ENCODE measurements around the gene JAG1. TPM values are rescaled to one million over a fixed set of nuclear protein-coding genes. Genes with fewer than 3 reads are reported as not detected.
"Not testable (repeated sequence)": the region's sequence is repeated elsewhere in the genome, so short reads cannot be mapped to it uniquely, and the experiment has no call there.

Gene JAG1
- polyA plus RNA-seq, 4 donors = 6.3 to 63.7 (median 15.7) TPM

DNA sequence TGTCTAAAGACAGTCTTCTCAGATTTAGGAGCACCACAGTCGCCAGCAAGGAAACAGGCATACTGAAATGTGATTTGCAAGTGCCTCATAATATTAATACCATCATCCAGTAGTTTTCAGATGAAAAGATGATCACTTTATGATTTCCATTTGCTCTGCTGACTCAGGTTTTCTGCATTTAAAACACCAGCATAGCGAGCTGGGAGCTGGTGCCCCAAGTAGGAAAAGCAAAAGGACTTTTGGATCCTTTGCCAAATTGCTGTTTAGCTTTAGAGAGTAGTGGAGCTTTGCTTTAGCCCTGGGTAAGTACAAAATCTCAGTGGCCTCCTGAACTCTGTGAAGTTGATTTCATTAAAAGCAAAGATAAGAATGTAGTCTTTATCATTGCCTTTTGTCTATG lies 78.5 kb downstream of the JAG1 start:
- H3K9me3 ChIP-seq (ENCODE audit: control insufficient read depth in 2 of 2, insufficient read depth in 1 of 2, low read depth in 1 of 2, low read length in 1 of 2) = no peaks in the 10 kb centered on the region
- no peak overlapping the region for H3K4me3 ChIP-seq (ENCODE audit: low read depth in 1 of 3, low read length in 3 of 3)
- no peaks in the 10 kb centered on the region for H3K27me3 ChIP-seq (ENCODE audit: control insufficient read depth in 3 of 3, insufficient read depth in 3 of 3, low read length in 3 of 3)
- 84 to 85% (median 85%) methylated on average over 2 of the region's 2 CpGs for WGBS, 3 donors
- no peak for FAIRE-seq
- no peaks in the 10 kb centered on the region for H3K36me3 ChIP-seq (ENCODE audit: control insufficient read depth in 3 of 3, insufficient read depth in 2 of 3, low read depth in 1 of 3, low read length in 3 of 3)
- H3K27ac ChIP-seq (ENCODE audit: low read depth in 1 of 3, low read length in 2 of 3) = no peak overlapping the region
- DNase-seq = no peak
- no peaks in the 10 kb centered on the region for H3K4me1 ChIP-seq (ENCODE audit: control insufficient read depth in 3 of 3, insufficient read depth in 2 of 3, low read depth in 1 of 3, low read length in 2 of 3)

DNA sequence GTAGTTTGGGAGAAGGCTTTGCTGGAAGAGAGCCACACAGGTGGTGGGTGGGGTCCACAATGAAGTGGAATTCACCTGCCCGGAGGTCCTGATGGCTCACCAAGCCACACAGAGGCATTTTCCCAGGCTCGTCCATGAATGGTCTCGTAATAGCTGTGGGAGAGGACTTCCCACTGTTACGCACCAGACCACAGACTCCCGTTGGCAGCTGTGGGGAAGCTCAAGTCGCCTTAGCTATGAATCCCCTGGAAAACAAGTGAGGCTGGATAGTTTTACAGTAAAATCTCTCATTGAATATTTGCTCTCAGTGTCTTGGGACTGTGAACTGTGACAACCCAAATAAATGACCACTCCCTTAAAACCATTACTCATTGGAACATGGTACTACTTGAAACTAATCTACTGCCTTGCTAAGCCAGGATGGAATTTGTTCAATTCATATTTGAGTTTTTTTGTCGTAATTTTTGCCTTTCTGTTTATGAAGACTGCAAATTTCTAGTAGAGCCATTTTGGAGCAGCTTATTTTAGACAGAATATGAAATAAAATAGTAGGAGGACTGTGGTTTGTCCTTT lies 79.4 kb downstream of the JAG1 start:
- Histone ChIP-seq H3K4me1 (ENCODE audit: control insufficient read depth in 3 of 3, insufficient read depth in 2 of 3, low read depth in 1 of 3, low read length in 2 of 3) (no peaks in the 10 kb centered on the region), H3K4me3 (ENCODE audit: low read depth in 1 of 3, low read length in 3 of 3) (no peak overlapping the region), H3K27ac (ENCODE audit: low read depth in 1 of 3, low read length in 2 of 3) (no peak overlapping the region), H3K27me3 (ENCODE audit: control insufficient read depth in 3 of 3, insufficient read depth in 3 of 3, low read length in 3 of 3) (no peaks in the 10 kb centered on the region), H3K9me3 (ENCODE audit: control insufficient read depth in 2 of 2, insufficient read depth in 1 of 2, low read depth in 1 of 2, low read length in 1 of 2) (no peaks in the 10 kb centered on the region), H3K36me3 (ENCODE audit: control insufficient read depth in 3 of 3, insufficient read depth in 2 of 3, low read depth in 1 of 3, low read length in 3 of 3) (no peaks in the 10 kb centered on the region)
- no peak for FAIRE-seq
- 89 to 96% (median 94%) methylated on average over 7 of the region's 7 CpGs for WGBS, 3 donors
- no peak for DNase-seq

DNA sequence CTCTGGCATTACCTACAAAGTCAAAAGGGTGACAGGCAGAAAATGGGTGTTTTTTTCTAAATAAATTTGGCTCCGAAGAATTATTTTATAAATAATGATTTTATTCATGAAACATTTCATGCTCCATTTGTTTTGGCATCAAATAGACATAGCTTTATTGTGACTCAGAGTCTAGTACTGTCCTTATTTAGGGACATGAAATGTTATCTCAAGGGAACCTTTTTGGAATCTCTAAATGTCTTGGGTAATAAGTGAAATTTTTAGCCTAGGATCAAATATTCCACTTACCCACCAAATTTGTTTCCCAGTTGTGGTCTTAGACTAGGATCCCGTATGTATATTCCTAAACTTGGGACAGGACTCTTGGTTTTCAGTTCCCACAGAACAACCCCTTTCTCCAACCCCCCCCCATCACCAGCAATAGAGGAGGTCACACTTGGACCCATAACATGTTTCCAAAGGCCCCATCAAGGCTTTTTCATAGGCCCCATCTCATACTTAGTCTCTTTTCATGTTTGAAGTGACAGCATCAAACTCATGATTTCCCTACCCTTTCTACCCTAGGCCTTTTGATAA lies 81.8 kb downstream of the JAG1 start:
- H3K27me3 ChIP-seq (ENCODE audit: control insufficient read depth in 3 of 3, insufficient read depth in 3 of 3, low read length in 3 of 3) = no peaks in the 10 kb centered on the region
- FAIRE-seq (no peak), DNase-seq (no peak)
- no peaks in the 10 kb centered on the region for H3K36me3 ChIP-seq (ENCODE audit: control insufficient read depth in 3 of 3, insufficient read depth in 2 of 3, low read depth in 1 of 3, low read length in 3 of 3)
- H3K27ac ChIP-seq (ENCODE audit: low read depth in 1 of 3, low read length in 2 of 3) = no peak overlapping the region
- 65 to 94% (median 88%) methylated on average over 2 of the region's 2 CpGs for WGBS, 3 donors
- no peak overlapping the region for H3K4me3 ChIP-seq (ENCODE audit: low read depth in 1 of 3, low read length in 3 of 3)
- H3K9me3 ChIP-seq (ENCODE audit: control insufficient read depth in 2 of 2, insufficient read depth in 1 of 2, low read depth in 1 of 2, low read length in 1 of 2) = no peaks in the 10 kb centered on the region
- no peaks in the 10 kb centered on the region for H3K4me1 ChIP-seq (ENCODE audit: control insufficient read depth in 3 of 3, insufficient read depth in 2 of 3, low read depth in 1 of 3, low read length in 2 of 3)

DNA sequence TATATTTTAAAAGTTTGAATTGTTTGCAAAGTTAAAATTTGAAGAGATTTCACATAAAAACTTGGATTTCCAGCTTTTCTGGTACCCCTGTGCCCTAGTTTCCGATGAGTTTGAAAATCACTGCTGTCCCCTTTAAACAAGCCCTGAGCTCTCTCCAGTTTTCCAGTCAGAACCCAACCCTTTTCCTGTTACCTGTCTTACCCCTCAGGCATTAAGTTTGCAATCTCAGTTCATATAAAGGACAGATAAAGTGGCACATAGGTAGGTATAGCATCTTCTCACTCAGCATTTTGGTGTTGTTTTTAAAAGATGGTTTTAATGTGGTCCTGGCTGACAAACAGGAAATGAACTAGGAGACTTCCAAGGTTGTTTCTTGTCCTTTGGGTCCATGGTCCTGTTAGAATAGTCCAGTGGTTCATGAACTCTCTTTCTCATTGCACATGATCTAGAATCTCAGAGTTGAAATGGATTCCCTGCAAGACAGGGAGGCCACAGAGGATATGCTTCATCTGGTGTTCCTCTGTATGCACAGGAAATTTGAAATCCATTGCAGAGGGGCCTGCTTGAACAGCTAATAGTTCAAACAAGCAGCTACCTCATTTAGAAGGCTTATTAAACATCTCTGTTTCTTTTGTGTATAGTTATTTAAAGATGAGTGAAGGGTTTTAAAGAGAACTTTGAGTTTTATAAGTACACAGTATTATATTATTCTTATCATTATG lies 82.7 kb downstream of the JAG1 start:
- no peaks in the 10 kb centered on the region for H3K9me3 ChIP-seq (ENCODE audit: control insufficient read depth in 2 of 2, insufficient read depth in 1 of 2, low read depth in 1 of 2, low read length in 1 of 2)
- H3K27ac ChIP-seq (ENCODE audit: low read depth in 1 of 3, low read length in 2 of 3) = peak overlapping the region in 1 of 3 donors; percentile 17
- FAIRE-seq = no peak
- WGBS, 3 donors = 96 to 97% (median 96%) methylated on average over 1 of the region's 1 CpG
- DNase-seq = no peak
- H3K4me1 ChIP-seq (ENCODE audit: control insufficient read depth in 3 of 3, insufficient read depth in 2 of 3, low read depth in 1 of 3, low read length in 2 of 3) = no peaks in the 10 kb centered on the region
- no peaks in the 10 kb centered on the region for H3K27me3 ChIP-seq (ENCODE audit: control insufficient read depth in 3 of 3, insufficient read depth in 3 of 3, low read length in 3 of 3)
- H3K4me3 ChIP-seq (ENCODE audit: low read depth in 1 of 3, low read length in 3 of 3) = no peak overlapping the region
- no peaks in the 10 kb centered on the region for H3K36me3 ChIP-seq (ENCODE audit: control insufficient read depth in 3 of 3, insufficient read depth in 2 of 3, low read depth in 1 of 3, low read length in 3 of 3)

DNA sequence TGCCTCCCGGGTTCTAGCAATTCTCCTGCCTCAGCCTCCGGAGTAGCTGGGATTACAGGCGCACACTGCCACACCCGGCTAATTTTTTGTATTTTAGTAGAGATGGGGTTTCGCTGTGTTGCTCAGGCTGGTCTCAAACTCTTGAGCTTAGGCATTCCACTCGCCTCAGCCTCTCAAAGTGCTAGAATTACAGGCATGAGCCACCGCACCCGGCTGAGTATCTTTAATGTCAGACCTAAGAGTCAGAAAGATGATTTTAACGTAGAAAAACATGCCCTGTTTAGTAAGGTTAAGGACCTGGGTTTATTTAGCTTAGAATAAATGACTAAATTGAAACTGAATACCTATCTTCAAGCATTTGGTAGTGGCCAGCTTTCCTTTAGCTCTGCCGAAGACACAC lies 83.4 kb downstream of the JAG1 start:
- H3K27ac ChIP-seq (ENCODE audit: low read depth in 1 of 3, low read length in 2 of 3); H3K4me1 ChIP-seq (ENCODE audit: control insufficient read depth in 3 of 3, insufficient read depth in 2 of 3, low read depth in 1 of 3, low read length in 2 of 3); H3K9me3 ChIP-seq (ENCODE audit: control insufficient read depth in 2 of 2, insufficient read depth in 1 of 2, low read depth in 1 of 2, low read length in 1 of 2); H3K36me3 ChIP-seq (ENCODE audit: control insufficient read depth in 3 of 3, insufficient read depth in 2 of 3, low read depth in 1 of 3, low read length in 3 of 3); H3K4me3 ChIP-seq (ENCODE audit: low read depth in 1 of 3, low read length in 3 of 3); FAIRE-seq; H3K27me3 ChIP-seq (ENCODE audit: control insufficient read depth in 3 of 3, insufficient read depth in 3 of 3, low read length in 3 of 3); DNase-seq: not testable (repeated sequence)
- 95 to 96% (median 95%) methylated on average over 10 of the region's 10 CpGs for WGBS, 3 donors

Other genes starting within 250 kb of the JAG1 start
- 10 to 100 TPM; 22.7 to 29.1 (median 24.6) TPM for gene MKKS, start 239.8 kb downstream of the JAG1 start, polyA plus RNA-seq
- gene SLX4IP, start 238.7 kb downstream of the JAG1 start, polyA plus RNA-seq = 1 to 10 TPM; 1.6 to 7.1 (median 2.5) TPM

All from small intestine (tissue), 7 donors.